Activated naive CD4-positive, alpha-beta T cell treated with Interleukin-2 at 50 U/mL for 16 hours (primary cell): ENCODE measurements around the gene C10orf143.
"Not testable (repeated sequence)": the region's sequence is repeated elsewhere in the genome, so short reads cannot be mapped to it uniquely, and the experiment has no call there.

Experiments
- DNase-seq: peaks from one replicate; pipeline ENCODE4 v3.0.0-alpha.2; 2020

Gene C10orf143

DNA sequence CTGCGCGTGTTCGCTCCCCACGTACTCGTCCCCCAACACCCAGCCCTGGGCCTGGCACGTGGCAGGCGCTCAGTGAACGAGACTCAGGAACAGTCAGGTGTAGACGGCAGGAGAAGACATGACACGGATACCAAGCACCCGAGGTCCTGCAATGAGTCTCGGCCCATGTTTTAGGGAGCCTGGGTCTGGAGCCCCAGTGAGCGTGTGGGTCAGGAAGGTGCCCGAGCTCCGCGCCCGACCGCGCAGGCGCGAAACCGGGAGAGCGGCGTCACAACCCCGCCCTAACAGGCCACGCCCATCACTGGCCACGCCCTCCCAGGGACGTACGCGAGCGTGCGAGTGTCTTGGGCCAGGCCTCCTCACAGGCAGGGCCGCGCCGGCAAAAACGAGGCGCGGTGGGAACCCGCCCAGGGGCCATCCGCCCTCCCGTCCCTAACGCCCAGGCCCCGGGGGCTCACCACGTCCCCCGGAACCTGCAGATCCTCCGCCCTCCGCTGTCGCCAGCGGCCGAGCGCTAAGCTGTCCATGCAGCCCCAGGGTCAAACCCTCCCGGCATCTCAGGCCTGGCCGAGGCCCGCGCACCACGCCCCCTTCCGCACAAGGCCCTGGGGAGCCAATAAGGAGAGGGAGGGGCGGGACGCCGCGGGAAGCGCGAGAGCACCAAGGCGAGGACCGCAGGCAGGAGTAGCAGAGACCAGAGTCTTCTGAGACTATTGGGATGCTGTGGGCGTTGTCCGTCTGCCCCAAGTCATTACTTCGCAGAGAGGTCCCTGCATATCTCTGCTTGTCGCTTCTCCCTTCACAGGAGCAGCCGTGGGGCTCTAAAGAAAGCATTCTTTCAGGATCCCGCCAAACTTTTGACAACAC is at the start of gene C10orf143:
Gene C10orf143, minus strand, starts transcription at position 585 of the 867 bp plus-strand sequence. Its CDS starts 58 bp downstream, at position 527.
- DNase-seq, result peak; percentile 98

DNA sequence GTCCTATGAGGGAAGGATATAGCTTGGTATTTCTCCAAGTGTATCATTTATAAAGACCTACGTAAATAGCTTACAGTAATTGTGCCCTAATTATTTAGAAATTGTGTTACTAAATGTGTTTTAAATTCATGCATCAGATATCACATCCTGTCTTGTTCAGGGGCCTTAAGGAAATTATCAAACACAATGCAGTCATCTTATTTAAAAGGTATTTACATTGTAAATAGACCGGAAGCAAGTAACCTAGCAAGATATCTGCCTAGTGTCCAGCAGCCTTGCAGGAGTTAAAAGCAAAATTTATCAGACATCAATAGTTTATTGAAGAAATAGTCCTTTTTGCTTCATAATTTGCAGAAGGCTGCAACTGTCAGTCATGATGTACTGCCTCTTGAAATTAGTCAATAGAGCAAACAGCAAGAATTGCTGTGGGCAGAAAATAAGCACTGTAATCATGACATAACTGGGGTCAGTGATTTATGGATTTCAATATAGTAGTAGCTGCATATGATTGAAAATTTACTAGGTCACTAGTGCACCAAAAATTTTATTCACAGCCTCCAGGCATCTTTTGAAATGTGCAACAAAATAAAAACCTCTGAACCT is 48.7 kb upstream of the C10orf143 start:
- DNase-seq, result no peak

- DNase-seq, result no peak
Observed at GRCh38 chr10:130146042-130146441, 35.4 kb upstream of the C10orf143 start.

GRCh38 chr10:130141878-130142277 is 31.2 kb upstream of the C10orf143 start:
- no peak for DNase-seq

DNA sequence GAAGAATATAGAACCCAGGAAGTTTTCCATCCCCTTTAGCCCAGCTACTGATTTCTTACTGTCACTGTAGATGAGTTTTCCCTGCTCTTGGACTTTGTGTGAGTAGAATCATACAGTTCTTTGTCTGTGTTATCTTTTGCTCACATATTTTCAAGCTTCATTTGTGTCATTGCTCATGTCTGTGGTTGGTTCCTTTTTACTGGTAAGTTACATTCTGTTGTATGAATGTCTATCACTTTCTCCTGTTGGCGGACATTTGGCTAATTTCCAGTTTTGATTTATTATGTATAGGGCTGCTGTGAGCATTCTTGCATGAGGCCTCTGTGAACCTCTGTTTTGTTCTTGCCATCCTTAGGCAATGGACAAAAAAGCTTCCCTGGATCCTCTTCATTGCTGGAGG is 30.8 kb upstream of the C10orf143 start:
- DNase-seq, result no peak

DNA sequence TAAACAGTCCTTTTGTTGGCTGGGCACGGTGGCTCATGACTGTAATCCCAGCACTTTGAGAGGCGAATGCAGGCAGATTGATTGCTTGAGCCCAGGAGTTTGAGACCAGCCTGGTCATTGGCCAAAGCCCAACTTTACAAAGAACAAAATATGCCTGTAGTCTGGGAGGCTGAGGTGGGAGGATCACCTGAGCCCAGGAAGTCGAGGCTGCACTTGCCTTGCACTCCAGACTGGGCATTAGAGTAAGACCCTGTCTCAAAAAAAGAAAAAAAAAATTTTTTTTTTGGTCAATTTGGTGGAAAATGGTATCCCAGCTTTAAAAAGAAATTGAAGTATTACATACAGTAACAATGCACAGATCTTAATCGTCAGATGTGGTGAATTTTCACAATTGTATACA is 30.4 kb upstream of the C10orf143 start:
- no peak for DNase-seq

DNA sequence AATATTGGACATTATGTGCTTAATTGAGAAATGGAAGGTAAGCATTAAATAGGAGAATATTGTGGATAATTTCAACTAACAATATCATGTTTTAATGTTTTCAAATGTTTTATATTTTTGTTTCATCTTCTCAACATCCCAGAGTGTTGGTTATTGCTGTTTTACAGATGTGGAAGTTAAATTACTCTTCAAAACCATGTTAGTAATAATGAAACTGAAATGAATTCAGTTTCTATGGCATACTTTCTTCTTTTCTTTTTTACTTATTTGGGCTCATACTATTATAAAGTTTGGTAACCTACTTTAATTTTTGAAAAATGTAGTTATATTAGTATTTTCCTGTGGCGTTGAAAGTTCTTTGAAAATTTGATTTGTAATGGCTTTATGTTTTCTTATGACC is 29.8 kb upstream of the C10orf143 start:
- no peak for DNase-seq

DNA sequence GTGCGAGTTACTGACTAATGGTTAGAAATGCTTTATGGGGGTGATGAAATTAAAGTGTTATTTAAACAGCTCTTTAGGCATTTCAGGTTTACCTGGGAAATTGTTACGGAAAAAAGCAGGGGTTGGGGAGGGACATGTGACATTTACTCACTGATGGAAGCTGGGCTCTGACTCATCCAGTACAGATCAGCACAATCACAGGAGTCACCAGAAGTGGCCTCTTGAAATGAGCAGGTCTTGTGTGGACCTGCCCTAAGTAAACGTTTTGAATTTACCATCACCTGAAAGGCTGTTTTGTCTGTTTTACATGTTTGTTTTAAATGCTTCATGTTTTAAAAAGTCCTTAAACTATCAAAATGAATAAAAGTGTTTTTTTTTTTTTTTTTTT is 27.8 kb upstream of the C10orf143 start:
- DNase-seq, result no peak

- no peak for DNase-seq
Observed at GRCh38 chr10:130137659-130138478, 27.2 kb upstream of the C10orf143 start.

DNA sequence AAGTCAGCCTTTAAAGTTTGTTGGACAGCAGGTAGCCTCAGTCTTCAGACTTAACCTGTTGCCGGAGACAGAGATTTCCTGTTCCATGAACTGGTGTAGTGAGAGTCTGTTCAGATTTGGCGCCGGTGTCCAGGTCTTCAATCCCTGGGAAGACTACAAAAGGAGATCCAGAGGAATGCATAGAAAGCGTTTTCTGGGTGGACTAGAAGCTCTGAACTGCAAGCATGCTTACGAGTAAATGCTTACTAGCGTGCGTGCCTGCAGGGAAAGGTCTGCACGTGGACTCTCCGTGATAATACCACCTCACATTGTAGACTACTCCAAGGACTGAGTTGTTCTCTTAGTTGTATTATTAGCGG is 26.4 kb upstream of the C10orf143 start:
- no peak for DNase-seq

GRCh38 chr10:130136226-130137089 is 25.8 kb upstream of the C10orf143 start, which contains the start of gene GLRX3:
Gene GLRX3 (plus strand): TSS chr10:130136391. CDS start chr10:130136421, 30 bp downstream.
- DNase-seq, result peak; percentile 91

GRCh38 chr10:130135676-130136225 is 25.1 kb upstream of the C10orf143 start:
- no peak for DNase-seq

GRCh38 chr10:130128922-130129321 is 18.3 kb upstream of the C10orf143 start:
- DNase-seq, result no peak

DNA sequence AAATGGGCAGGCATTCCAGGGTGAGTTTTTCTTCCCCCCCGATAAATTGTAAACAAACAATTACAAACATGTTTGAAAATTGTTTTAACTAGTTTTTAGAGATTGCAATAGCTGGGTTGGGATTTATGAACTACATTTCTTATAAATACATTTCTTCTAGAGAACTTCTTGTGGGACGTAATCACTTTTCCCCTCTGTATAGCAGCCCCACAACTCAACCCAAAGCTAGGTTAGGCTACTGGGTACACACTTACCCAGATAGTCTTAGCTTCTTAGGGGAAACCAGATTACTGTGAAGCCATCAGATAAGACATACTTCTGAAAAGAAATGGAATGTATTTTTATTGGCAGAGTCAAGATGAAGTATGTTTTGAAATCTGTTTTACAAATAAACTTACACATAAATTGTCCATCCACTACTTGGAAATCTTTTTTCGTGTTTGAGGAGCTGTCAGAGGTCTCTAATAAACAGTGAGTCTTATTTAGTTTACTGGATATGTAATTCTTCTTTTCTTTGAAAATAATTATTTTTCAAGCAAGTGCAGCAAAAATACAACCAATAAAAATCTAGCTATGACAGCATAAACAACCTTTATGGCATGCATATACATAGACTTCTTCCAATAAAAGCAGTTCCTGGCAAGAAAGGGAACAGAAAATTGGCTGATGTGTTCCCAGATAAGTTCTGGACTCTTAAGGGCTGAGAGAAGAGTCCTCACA is 17.6 kb upstream of the C10orf143 start:
- no peak for DNase-seq

- peak; percentile 61 for DNase-seq
Observed at GRCh38 chr10:130127364-130128061, 16.9 kb upstream of the C10orf143 start.

DNA sequence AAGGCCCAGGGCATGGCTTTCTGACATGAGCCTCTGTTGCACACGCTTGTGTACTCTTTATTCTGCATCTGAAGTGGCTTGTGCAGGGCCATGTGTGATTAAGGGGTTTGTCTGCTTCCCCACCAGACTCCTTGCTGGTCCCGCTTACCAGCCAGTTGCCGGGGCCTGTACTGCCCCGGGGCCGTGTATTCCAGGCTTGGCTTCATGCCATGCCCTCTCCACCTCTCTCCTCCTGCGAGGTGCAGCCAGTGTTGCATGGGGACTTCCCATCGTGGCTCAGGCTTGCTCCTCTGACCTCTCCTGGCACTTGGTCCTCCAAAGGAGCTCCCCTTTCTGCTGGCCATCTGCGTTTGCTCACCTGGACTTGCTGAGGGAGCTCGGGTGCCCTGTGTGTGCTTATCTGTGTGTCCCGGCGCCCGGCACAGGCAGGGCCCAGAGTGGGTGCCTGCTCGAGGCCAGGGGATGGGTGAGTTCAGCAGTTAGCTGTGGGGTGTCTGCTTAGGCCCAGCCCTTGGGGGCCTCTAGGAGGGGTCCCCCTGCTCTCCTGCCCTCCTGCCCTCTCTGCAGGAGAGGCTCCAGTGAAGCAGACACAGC is 11.0 kb upstream of the C10orf143 start:
- DNase-seq, result no peak

DNA sequence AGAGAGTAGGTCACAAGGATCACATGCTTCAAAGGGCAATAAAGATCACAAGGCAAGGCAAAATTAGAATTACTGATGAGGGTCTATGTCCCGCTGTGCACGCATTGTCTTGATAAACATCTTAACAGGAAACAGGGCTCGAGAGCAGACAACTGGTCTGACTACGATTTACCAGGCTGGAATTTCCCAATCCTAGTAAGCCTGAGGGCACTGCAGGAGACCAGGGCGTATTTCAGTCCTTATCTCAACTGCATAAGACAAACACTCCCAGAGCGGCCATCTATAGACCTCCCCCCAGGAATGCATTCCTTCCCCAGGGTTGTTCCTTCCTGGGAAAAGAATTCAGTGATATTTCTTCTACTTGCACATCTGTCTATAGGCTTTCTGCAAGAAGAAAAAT is 6.9 kb upstream of the C10orf143 start:
- DNase-seq, result not testable (repeated sequence)

DNA sequence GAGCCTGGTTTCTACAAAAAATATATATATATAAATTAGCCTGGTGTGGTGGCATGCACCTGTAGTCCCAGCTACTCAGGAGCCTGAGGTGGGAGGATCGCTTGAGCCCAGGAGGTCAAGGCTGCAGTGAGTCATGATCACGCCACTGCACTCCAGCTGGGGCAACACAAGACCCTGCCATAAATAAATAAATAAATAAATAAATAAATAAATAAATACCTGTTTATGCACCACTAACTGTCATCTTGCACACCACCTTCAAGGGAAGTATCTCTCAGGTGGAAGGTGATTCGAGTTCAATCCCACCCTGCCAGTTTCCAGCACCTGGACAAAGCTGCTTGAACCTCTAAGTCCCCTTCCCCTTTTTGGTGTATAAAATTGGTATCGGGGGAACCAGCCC is 6.3 kb upstream of the C10orf143 start:
- DNase-seq, result not testable (repeated sequence)

GRCh38 chr10:130112821-130113220 is 2.2 kb upstream of the C10orf143 start:
- no peak for DNase-seq

DNA sequence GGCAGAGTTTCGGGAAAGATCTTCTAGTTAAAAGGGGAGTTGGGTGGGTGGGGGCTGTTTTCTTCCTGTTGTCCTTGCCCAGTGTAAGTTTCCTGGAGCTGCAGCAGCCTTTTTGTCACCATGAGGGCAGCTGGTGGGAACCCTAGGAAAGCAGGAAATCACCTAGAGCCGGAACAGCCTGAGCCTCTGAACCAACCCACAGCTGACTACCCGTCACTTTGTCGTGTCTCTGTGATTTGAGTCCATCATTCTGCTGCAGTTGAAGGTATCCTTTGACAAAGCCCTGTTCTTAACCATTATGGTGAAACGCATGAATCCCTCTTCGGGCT is 1.2 kb upstream of the C10orf143 start:
- DNase-seq, result no peak
